GM20431 (cell line): ENCODE data around the gene CUL4A.

Experiments
- in situ Hi-C: fragments of 300-500 bp; cut with MseI, MboI; formaldehyde crosslinking; loops from one replicate; pipeline ENCODE4 v1.15.0; 2020; ENCODE audit warnings: low sequenced_read_pairs; ENCODE audit not compliant: unreplicated experiment

Gene CUL4A

GRCh38 chr13:113205428-113205931 lies 3.9 kb upstream of the CUL4A start:
- in situ Hi-C loops, result no loop called here

GRCh38 chr13:113207460-113207859 lies 2.0 kb upstream of the CUL4A start:
- in situ Hi-C loops, result no loop called here

GRCh38 chr13:113207890-113208420 lies 1.5 kb upstream of the CUL4A start:
- in situ Hi-C loops, result no loop called here

- in situ Hi-C loops, result no loop called here
These were observed 735 bp upstream of the CUL4A start, which contains the start of gene PCID2 for GRCh38 chr13:113208421-113209335. TSS of gene PCID2 (minus strand) at chr13:113208669. CDS start at chr13:113208634, 35 bp downstream.

GRCh38 chr13:113209759-113210421 lies 477 bp downstream of the CUL4A start:
- in situ Hi-C loops, result no loop called here

- in situ Hi-C loops, result no loop called here
These were observed 1.4 kb downstream of the CUL4A start for GRCh38 chr13:113210833-113211232.

GRCh38 chr13:113211774-113212173 lies 2.4 kb downstream of the CUL4A start:
- in situ Hi-C loops, result no loop called here

- in situ Hi-C loops, result no loop called here
These were observed 7.0 kb downstream of the CUL4A start for GRCh38 chr13:113216254-113217048.

- in situ Hi-C loops, result no loop called here
These were observed 9.2 kb downstream of the CUL4A start for GRCh38 chr13:113218586-113218985.

GRCh38 chr13:113219256-113219940 lies 10.0 kb downstream of the CUL4A start:
- in situ Hi-C loops, result no loop called here

GRCh38 chr13:113220141-113220598 lies 10.8 kb downstream of the CUL4A start:
- in situ Hi-C loops, result no loop called here

GRCh38 chr13:113220877-113221276 lies 11.5 kb downstream of the CUL4A start:
- in situ Hi-C loops, result no loop called here

- in situ Hi-C loops, result no loop called here
These were observed 13.7 kb downstream of the CUL4A start for GRCh38 chr13:113223070-113223469.

GRCh38 chr13:113224486-113224885 lies 15.1 kb downstream of the CUL4A start:
- in situ Hi-C loops, result no loop called here

- in situ Hi-C loops, result no loop called here
These were observed 16.1 kb downstream of the CUL4A start for GRCh38 chr13:113225515-113225914.

GRCh38 chr13:113226873-113227450 lies 17.5 kb downstream of the CUL4A start:
- in situ Hi-C loops, result no loop called here

- in situ Hi-C loops, result no loop called here
These were observed 19.7 kb downstream of the CUL4A start for GRCh38 chr13:113229161-113229560.

- in situ Hi-C loops, result no loop called here
These were observed 20.4 kb downstream of the CUL4A start for GRCh38 chr13:113229791-113230190.
